ENCODE data around the gene TFDP2.
"Not testable (repeated sequence)": the region's sequence is repeated elsewhere in the genome, so short reads cannot be mapped to it uniquely, and the experiment has no call there.

The TFDP2 gene

GRCh38 chr3:142081178-142081577 lies 68.2 kb downstream of the TFDP2 start:
- Histone ChIP-seq H3K27me3 (ENCODE audit: low read depth, low read length) (no peaks in the 10 kb centered on the region), H3K79me2 (ENCODE audit: low read length) (no peaks in the 10 kb centered on the region), H3K36me3 (replicated peaks; ENCODE audit: low read depth, low read length) (no peaks in the 10 kb centered on the region), H3K27ac (ENCODE audit: low read length) (no peak overlapping the region), H3K4me3 (ENCODE audit: low read length) (no peak overlapping the region), H2AFZ (ENCODE audit: low read depth, low read length) (no peak overlapping the region), H3K9ac (ENCODE audit: low read length) (no peak overlapping the region), H3K4me1 (ENCODE audit: low read length) (no peaks in the 10 kb centered on the region), H3K4me2 (ENCODE audit: low read length) (no peak overlapping the region), H4K20me1 (ENCODE audit: insufficient read depth, low read length) (no peaks in the 10 kb centered on the region), H3K9me3 (ENCODE audit: insufficient read depth, low read length) (no peaks in the 10 kb centered on the region)
- TF ChIP-seq, protein P1, sequence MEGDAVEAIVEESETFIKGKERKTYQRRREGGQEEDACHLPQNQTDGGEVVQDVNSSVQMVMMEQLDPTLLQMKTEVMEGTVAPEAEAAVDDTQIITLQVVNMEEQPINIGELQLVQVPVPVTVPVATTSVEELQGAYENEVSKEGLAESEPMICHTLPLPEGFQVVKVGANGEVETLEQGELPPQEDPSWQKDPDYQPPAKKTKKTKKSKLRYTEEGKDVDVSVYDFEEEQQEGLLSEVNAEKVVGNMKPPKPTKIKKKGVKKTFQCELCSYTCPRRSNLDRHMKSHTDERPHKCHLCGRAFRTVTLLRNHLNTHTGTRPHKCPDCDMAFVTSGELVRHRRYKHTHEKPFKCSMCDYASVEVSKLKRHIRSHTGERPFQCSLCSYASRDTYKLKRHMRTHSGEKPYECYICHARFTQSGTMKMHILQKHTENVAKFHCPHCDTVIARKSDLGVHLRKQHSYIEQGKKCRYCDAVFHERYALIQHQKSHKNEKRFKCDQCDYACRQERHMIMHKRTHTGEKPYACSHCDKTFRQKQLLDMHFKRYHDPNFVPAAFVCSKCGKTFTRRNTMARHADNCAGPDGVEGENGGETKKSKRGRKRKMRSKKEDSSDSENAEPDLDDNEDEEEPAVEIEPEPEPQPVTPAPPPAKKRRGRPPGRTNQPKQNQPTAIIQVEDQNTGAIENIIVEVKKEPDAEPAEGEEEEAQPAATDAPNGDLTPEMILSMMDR (IDR thresholded peaks at IDR 0.05; ENCODE audit: low read depth, low read length) = no peak
- TF ChIP-seq EZH2phosphoT487 (IDR thresholded peaks at IDR 0.05; ENCODE audit: low read depth) = no peak

GRCh38 chr3:142077859-142078500 lies 71.4 kb downstream of the TFDP2 start:
- Histone ChIP-seq H3K4me3 (ENCODE audit: low read length) (no peak overlapping the region), H3K27me3 (ENCODE audit: low read depth, low read length) (no peaks in the 10 kb centered on the region), H3K4me1 (ENCODE audit: low read length) (no peaks in the 10 kb centered on the region), H3K9ac (ENCODE audit: low read length) (no peak overlapping the region), H3K36me3 (replicated peaks; ENCODE audit: low read depth, low read length) (no peaks in the 10 kb centered on the region), H3K79me2 (ENCODE audit: low read length) (no peaks in the 10 kb centered on the region), H3K27ac (ENCODE audit: low read length) (no peak overlapping the region), H2AFZ (ENCODE audit: low read depth, low read length) (no peak overlapping the region), H3K4me2 (ENCODE audit: low read length) (no peak overlapping the region), H3K9me3 (ENCODE audit: insufficient read depth, low read length) (no peaks in the 10 kb centered on the region), H4K20me1 (ENCODE audit: insufficient read depth, low read length) (no peaks in the 10 kb centered on the region)
- TF ChIP-seq, protein P1 (IDR thresholded peaks at IDR 0.05; ENCODE audit: low read depth, low read length) = no peak
- TF ChIP-seq EZH2phosphoT487 (IDR thresholded peaks at IDR 0.05; ENCODE audit: low read depth) = no peak

DNA sequence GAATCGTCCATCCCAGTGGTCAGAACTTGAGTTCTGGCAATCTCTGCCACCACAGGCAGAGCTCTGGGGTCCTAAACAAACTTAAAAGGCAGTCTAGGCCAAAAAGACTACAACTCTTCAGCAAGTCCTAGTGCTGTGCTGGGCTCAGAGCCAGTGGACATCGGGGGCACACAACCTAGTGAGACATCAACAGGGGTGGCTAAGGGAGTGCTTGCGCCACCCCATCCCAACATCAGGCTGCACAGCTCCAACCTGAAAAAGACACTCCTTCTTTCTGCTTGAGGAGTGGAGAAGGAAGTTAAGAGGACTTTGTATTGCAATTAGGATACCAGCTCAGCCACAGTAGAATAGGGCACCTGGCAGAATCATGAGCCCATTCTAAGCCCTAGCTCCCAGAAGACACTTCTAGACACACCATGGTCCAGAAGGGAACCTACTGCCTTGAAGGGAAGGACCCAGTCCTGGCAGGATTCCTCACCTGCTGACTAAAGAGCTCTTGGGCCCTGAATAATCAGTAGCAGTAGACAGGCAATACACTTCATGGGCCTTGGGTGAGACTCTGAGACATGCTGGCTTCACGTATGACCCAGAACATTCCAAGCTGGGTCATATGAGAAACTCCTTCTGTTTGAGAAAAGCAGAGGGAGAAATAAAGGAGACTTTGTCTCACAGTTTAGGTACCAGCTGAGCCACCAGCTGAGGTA lies 72.0 kb downstream of the TFDP2 start:
- no peaks in the 10 kb centered on the region for H4K20me1 ChIP-seq (ENCODE audit: insufficient read depth, low read length)
- H3K79me2 ChIP-seq (ENCODE audit: low read length) = no peaks in the 10 kb centered on the region
- TF ChIP-seq, protein P1 (IDR thresholded peaks at IDR 0.05; ENCODE audit: low read depth, low read length) = no peak
- no peak for TF ChIP-seq EZH2phosphoT487 (IDR thresholded peaks at IDR 0.05; ENCODE audit: low read depth)
- no peaks in the 10 kb centered on the region for H3K27me3 ChIP-seq (ENCODE audit: low read depth, low read length)
- H3K4me2 ChIP-seq (ENCODE audit: low read length) = no peak overlapping the region
- no peak overlapping the region for H2AFZ ChIP-seq (ENCODE audit: low read depth, low read length)
- H3K27ac ChIP-seq (ENCODE audit: low read length) = no peak overlapping the region
- no peak overlapping the region for H3K9ac ChIP-seq (ENCODE audit: low read length)
- no peaks in the 10 kb centered on the region for H3K9me3 ChIP-seq (ENCODE audit: insufficient read depth, low read length)
- H3K4me1 ChIP-seq (ENCODE audit: low read length) = no peaks in the 10 kb centered on the region
- H3K4me3 ChIP-seq (ENCODE audit: low read length) = no peak overlapping the region
- no peaks in the 10 kb centered on the region for H3K36me3 ChIP-seq (replicated peaks; ENCODE audit: low read depth, low read length)

- not testable (repeated sequence) for H3K27me3 ChIP-seq (ENCODE audit: low read depth, low read length); H2AFZ ChIP-seq (ENCODE audit: low read depth, low read length); H3K79me2 ChIP-seq (ENCODE audit: low read length); H3K4me2 ChIP-seq (ENCODE audit: low read length); H3K9ac ChIP-seq (ENCODE audit: low read length); H3K27ac ChIP-seq (ENCODE audit: low read length); H3K9me3 ChIP-seq (ENCODE audit: insufficient read depth, low read length); H3K4me1 ChIP-seq (ENCODE audit: low read length); H4K20me1 ChIP-seq (ENCODE audit: insufficient read depth, low read length); H3K36me3 ChIP-seq (replicated peaks; ENCODE audit: low read depth, low read length); H3K4me3 ChIP-seq (ENCODE audit: low read length)
These were observed 73.7 kb downstream of the TFDP2 start for GRCh38 chr3:142075656-142076055.

All from OCI-LY3 (cell line).